HG03066 (cell line): ENCODE results near the gene MVB12A.
A peak's percentile ranks its signal among the peaks of the same experiment; 100 is the strongest.

ENCODE experiments used
- ATAC-seq: cut with Tn5 transposase; IDR thresholded peaks from one replicate; pipeline ENCODE4 v1.9.1; 2021; ENCODE audit warnings: low read depth; ENCODE audit not compliant: unreplicated experiment

Gene MVB12A

DNA sequence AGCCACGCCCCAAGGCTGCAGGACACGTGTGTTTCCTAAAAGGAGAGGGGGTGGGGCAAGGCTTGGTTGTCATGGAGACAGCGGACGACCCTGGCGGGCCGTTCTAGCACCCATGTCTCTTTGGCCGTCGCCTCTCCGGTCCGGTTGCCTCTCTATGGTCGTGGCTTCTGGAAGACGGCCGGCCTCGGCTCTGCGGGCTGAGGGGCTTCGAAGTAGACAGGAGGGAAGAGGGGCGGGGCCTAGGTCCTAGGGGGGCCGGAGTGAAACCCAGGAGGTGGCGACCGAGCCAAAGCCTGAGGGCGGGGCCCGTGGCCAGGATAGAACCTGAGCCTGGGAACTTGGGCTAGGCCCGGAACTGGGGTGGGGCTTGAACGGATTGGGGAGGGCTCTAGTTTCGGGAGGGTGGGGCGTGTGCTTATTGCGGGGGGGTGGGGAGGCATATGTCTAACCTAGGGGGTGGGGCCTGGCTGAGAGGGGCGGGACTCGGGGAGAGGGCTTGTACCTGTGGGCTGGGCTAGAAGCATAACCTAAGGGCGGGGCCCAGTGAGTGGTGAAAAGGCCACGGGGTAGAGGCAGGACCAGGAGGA lies 49.7 kb downstream of the MVB12A start:
- ATAC-seq: peak; percentile 48

DNA sequence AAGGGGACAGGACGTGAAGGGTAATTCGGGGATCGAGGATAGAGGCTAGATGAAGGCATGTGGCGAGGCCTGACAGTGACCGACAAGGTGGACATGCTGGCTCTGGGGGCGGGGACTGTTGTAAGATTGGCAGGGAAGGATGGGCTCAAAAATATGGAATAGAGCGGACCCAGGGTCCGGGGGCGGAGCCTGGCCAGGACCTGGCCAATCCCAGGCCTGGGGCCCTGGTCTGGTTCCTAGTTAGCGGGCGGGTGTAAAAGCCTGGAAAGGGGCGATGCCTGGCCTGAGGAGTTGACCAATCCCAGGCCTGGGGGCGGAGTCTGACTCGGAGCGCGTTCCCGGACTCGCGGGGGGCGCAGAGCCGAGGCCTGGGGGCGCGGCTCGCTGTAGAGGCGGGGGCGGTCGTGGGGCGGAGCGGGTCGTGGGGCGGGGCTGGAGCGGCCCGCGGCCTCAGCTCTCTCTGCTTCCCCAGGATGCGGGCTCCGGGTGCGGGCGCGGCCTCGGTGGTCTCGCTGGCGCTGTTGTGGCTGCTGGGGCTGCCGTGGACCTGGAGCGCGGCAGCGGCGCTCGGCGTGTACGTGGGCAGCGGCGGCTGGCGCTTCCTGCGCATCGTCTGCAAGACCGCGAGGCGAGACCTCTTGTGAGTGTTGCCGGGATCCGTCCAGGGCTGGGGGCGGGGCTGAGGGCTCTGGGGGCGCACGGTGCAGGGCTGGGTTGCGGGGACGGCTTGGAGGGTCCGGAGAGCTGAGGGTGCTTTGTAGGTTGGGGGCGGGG lies 50.4 kb downstream of the MVB12A start, which contains the start of gene SLC27A1:
SLC27A1 (plus strand) TSS at position 457 of the 774 bp plus-strand sequence; CDS start at position 474, 17 bp downstream.
- peak; percentile 68 for ATAC-seq

DNA sequence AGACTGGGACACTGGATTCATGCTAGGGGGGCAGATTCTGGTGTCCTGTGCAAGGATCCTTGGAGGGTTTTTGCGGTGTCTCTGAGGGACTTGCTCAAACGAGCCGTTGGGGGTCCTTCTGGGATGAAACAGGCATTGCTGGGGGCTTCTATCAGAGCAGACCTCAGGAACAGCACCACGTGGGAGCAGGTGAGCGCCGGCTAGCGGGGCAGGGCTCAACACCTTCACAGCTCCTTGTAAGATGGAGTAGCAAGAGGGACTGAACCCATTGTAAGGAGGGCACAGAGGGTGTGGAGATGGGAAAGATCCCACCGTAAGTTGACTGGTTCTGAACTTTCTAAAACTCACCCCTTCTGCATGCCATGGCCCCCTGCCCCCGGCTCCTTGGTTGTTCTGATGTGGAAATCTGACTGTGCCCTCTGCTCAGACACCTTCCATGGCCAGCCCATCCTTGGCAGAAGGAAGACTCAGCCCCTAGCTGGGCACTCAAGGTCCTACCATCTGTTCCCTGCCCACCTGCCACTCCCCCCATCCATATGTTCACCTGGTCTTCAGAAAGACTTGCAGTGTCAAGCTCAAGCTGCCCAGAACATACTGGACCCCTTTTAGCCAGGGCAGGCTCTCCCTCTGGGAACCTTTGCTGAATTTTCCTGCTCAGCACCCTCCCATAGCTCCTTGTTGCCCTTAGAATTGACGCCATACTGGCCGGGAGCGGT lies 51.7 kb downstream of the MVB12A start:
- no peak for ATAC-seq

DNA sequence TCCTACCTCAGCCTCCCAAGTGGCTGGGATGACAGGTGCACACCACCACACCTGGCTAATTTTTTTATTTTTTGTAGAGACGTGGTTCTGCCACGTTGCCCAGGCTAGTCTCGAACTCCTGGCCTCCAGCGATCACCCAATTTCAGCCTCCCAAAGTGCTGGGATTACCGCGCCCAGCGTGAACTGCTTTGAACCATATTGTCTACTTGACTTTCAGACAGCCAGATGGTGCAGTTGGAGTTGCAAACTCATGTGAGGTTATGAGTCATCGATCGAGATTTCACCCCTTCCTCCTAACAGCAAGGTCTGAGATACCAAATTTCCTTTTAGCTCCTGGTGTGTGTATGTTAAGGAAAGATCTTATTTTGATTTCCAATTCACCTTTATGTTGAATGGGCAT lies 53.2 kb downstream of the MVB12A start:
- ATAC-seq: no peak
